Neural progenitor cell (in vitro differentiated cells): ENCODE measurements around the gene NR3C2.

Experiments
- CTCF ChIP-seq: fragments of 200-600 bp; sonication (generic); IDR thresholded peaks from 2 replicates; pipeline ENCODE4 v1.5.1; 2017; ENCODE audit warnings: antibody characterized with exemption, mild to moderate bottlenecking
- EZH2 ChIP-seq: fragments of 200-600 bp; sonication (generic); IDR thresholded peaks from 2 replicates; pipeline ENCODE4 v1.6.1; 2017; ENCODE audit warnings: antibody characterized with exemption, mild to moderate bottlenecking, moderate library complexity
- EZH2phosphoT487 ChIP-seq: fragments of 200-600 bp; sonication (generic); IDR thresholded peaks from 2 replicates; pipeline ENCODE4 v1.6.1; 2017; ENCODE audit warnings: antibody characterized with exemption

- no peak for TF ChIP-seq CTCF
- no peak for TF ChIP-seq EZH2phosphoT487
- TF ChIP-seq EZH2, result no peak
Measured at GRCh38 chr4:148397771-148398170, 44.4 kb downstream of the NR3C2 start.
